Measurements from ENCODE around the gene RFX1. TPM values are rescaled to one million over a fixed set of nuclear protein-coding genes. Genes with fewer than 3 reads are reported as not detected.

RFX1 gene
- total RNA-seq, 1 experiment from 2014 or later: 3.1 TPM

- no peak for DNase-seq (ENCODE audit: low read depth)
Measured at GRCh38 chr19:13996928-13997630, 9.0 kb downstream of the RFX1 start.

DNA sequence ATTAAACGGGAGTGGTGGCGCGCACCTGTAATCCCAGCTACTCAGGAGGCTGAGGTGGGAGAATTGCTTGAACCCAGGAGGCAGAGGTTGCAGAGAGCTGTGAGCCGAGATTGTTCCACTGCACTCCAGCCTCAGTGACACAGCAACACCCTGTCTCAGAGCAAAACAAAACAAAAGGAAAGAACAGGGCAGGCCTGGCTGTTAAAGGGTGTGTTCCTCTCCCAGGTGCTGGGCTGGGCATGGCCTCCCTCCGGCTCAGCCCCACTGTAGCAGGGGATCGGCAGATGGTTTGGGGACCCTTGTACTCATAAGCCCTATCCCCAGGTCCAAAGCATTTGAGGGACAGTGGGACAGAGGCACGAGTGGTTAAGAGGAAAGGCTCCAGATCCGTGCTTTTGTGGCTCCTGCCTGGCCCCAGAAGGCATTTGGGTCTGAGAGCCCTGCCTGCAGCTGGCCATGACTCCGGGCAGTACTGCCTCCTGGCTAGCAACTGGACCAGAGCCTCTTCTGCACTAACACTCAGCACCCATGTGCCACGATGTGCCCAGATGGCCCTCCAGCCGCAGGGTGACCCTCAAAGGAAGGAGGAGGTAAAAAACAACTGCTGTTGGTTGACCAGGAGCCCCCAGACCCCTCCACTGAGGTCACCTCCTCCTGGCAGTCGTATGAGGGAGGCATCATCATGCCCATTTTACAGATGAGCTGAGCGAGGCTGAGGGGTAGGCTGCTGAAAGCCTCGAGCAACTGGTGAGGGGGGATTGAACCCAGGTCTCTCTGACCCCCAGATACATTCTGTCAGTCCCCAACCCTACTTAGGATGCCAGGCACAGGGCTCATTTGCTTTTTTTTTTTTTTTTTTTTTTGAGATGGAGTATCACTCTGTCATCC lies 10.0 kb downstream of the RFX1 start:
- DNase-seq (ENCODE audit: low read depth): no peak

- no peak for DNase-seq (ENCODE audit: low read depth)
Measured at GRCh38 chr19:13995017-13995728, 10.9 kb downstream of the RFX1 start.

GRCh38 chr19:13993590-13994300 lies 12.4 kb downstream of the RFX1 start:
- no peak for DNase-seq (ENCODE audit: low read depth)

- DNase-seq (ENCODE audit: low read depth): no peak
Measured at GRCh38 chr19:13992025-13992424, 14.1 kb downstream of the RFX1 start.

GRCh38 chr19:13990085-13990484 lies 16.0 kb downstream of the RFX1 start:
- DNase-seq (ENCODE audit: low read depth): no peak

DNA sequence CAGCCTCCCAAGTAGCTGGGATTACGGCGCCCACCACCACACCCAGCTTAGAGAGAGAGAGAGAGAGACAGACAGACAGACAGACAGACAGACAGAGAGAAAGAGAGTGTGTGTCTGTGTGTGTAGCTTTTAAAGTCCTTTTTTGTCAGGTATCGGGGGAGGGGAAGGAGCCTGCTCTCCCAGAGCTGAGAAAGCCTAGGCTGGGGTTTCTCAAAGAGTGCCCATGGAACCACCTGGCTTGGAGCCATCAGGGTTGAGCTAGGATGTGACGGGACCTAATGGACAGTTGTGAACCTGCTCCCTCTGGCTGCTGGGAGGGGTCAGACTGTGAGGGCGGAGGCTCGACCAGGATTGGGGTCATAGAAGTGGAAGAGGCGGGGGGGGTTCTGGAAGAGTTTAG lies 16.6 kb downstream of the RFX1 start:
- no peak for DNase-seq (ENCODE audit: low read depth)

DNA sequence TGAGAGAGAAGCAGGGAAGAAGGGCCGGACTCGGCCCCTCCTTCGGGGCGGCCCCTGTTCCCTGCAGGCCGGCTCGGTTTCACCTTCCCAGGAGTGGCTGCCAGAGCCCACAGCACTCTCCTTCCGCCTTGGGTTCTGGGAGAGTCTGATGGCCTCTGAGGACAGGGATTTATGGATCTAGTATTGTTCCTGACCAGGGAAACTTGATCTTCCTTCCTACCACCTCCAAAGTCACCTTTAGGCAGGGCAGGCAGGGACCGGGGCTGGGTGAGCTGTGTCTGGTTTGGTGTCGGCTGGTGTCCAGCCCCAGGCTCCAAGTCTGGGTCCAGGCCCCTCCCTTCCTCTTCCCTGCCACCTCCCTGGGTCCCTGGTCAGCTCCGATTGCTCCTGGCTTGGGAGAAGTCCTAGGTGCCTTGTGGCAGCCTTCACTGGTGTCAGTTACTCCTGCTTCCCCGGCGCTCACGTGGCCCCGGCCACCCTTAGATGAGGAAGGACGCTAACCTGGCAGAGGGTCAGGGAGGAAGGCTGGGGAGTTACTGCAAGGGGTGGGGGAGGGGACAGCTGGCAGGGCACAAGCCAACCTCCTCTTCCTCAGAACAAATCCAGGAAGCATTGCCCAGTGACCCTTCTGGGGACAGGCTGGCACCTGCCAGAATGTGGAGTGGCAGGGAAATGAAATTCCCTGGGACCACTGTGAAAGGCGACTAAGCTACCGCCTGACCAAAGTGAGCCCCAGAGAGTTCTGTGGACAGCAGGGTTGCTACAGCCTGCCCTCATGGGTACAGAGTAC lies 18.8 kb downstream of the RFX1 start:
- no peak for DNase-seq (ENCODE audit: low read depth)

DNA sequence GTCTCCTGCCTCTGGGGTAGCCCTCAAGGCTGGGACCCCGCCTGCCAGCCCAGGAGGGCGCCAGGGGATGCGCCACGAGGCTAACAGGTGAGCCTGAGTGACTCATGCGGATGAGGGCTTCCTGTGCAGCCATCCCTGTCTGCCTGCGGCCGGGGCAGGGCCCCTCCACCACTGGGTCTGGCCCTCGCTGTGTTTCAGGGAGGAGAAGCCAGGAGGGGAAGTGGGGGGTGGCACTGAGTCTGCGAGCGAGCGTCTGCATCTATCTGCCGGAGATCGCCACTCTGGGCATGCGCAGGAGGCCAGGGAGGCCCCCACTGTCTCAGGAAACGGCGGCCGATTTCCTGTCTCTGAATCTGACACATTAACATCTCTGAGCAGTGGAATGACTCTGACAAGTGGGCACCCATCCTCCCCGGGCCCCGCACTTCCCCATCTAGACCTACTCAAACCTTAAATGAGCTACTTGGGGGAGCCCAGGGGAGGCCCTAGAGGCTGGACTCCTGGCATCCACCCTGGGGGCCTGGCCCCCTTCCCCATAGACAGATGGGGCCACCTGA lies 19.7 kb downstream of the RFX1 start:
- DNase-seq (ENCODE audit: low read depth): peak; percentile 98

GRCh38 chr19:13985771-13986347 lies 20.3 kb downstream of the RFX1 start:
- DNase-seq (ENCODE audit: low read depth): no peak

- DNase-seq (ENCODE audit: low read depth): no peak
Measured at GRCh38 chr19:13984875-13985741, 21.0 kb downstream of the RFX1 start.

GRCh38 chr19:13984186-13984585 lies 21.9 kb downstream of the RFX1 start:
- no peak for DNase-seq (ENCODE audit: low read depth)

- no peak for DNase-seq (ENCODE audit: low read depth)
Measured at GRCh38 chr19:13983213-13983889, 22.8 kb downstream of the RFX1 start.

GRCh38 chr19:13982773-13983172 lies 23.3 kb downstream of the RFX1 start:
- DNase-seq (ENCODE audit: low read depth): no peak

DNA sequence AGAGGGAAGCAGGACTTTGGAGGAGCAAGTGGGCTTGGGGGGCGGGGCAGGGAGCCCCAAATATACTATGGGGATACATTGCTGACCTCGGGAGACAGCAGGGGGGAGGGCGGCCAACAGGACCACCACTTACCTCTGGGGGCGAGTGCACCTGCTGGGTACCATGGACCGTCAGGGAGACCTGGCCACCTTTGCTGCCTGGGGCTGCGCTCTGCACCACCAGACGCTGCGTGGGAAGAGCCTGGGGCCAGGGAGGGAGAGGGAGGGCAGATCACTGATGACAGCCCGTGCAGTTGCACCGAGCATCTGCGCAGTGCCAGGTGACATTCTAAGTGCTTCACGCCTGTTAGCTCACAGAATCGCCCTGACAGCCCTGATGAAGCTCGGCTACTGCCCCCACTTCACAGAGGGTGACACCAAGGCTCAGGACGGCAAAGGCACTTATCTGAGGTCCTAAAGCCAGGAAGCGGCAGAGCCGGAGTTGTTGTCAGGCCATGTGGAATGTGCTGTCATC lies 24.1 kb downstream of the RFX1 start:
- no peak for DNase-seq (ENCODE audit: low read depth)

GRCh38 chr19:13981467-13981866 lies 24.7 kb downstream of the RFX1 start:
- DNase-seq (ENCODE audit: low read depth): no peak

- DNase-seq (ENCODE audit: low read depth): no peak
Measured at GRCh38 chr19:13981021-13981420, 25.1 kb downstream of the RFX1 start.

DNA sequence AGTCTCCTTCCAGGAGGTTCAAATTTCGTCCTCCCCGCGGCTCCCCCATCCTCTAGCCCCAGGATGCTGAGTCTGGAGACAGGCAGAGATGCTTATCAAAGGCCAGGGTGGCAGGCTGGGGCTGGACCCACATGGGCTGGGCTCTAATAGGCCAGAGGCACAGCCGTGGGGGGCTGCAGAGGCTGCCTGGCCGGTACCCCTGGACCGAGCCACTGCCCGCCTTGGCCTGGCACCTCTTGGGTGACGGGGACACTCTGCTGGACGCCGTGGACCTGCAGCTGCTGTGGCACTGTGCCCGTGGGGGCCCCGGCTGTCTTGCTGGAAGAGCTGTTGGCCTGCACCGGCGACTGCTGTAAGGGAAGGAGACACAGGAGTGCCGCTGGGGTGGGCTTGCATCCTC lies 25.8 kb downstream of the RFX1 start:
- DNase-seq (ENCODE audit: low read depth): no peak

All from HT1080 (cell line).